HL-60 (cell line): Measurements from ENCODE around the gene IQSEC1.

ENCODE experiments used
- CTCF ChIP-seq: IDR thresholded peaks from one replicate; pipeline ENCODE4 v1.5.1; 2011; ENCODE audit warnings: low read length, control low read depth, inconsistent platforms; ENCODE audit not compliant: insufficient read depth
- POLR2AphosphoS5 ChIP-seq: IDR thresholded peaks from 2 replicates; pipeline ENCODE4 v1.6.1; 2012; ENCODE audit warnings: low read depth

DNA sequence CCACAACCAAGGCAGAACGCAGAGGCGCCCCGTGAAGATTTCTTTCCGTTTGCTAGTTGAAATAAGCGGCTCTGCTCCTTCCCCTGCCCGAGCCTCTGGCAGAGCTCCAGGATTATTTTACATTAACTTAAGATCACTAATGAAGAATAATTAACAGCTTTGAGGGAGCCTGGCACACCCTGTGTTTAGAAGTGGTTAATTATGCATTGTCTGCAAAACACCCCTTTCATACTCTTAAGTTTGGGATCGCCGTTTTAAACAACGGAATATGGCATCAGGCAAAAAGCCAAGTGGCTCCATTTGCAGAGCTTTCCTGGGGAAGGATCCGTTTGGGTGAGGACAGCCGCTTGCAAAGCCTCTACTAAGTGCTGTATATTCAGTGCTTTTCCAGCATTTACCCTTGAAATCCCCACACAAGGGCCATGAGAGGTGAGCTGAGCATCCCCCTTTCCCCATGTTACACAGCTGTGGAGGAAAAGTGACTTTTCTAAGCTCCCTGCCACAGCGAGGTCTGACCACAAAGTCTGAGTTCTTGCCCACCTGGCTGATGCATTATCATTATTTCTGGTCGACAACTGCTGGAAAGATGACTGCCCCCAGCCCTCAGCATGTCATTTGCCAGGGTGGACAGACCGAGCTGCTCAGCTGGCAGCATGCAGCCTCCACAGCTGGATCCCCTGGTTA lies 33.9 kb downstream of the IQSEC1 start:
- TF ChIP-seq CTCF (no peak), POLR2AphosphoS5 (no peak)
